ENCODE data around the gene MRPL33. TPM values are rescaled to one million over a fixed set of nuclear protein-coding genes. Genes with fewer than 3 reads are reported as not detected.

MRPL33 gene
- total and polyA plus RNA-seq, 2 of the 13 experiments (the other 11 are each of a cell fraction or from before 2014, with no cell fraction given) = 69.7 to 218 TPM

DNA sequence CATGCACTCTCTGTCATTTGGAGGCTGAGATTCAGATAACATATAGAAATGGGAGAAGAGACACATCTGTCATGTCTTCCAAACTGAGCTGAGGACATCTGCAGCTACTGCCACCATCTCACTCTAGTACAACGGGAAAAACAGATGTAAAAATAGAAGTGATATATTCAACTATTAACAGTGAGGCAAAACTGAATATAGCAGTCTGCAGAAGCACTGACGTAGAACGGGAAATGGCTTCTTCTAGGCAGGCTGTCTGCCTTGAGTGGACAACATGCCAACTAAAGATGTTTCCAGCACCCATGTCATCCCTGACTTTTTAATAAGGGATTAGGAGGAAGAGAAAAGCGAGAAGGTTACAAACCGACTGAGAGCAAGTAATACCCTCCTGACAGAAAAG lies 51.6 kb downstream of the MRPL33 start:
- Histone ChIP-seq H4K20me1 (ENCODE audit: insufficient read depth, low read length) (no peaks in the 10 kb centered on the region), H3K79me2 (ENCODE audit: insufficient read depth, low read length) (no peaks in the 10 kb centered on the region), H3K36me3 (replicated peaks in 1 of 2; ENCODE audit: control insufficient read depth in 1 of 2, insufficient read depth in 2 of 2, low read length in 2 of 2) (0 out of 5 replicates have a peak, but pooled peaks cover 0 to 3% of the 10 kb centered on the region in 2 experiments), H3K4me1 (ENCODE audit: insufficient read depth, low read length) (no peaks in the 10 kb centered on the region), H3K9me3 (ENCODE audit: low read length) (0 out of 2 replicates have a peak, but pooled peaks cover 4% of the 10 kb centered on the region), H2AFZ (ENCODE audit: low read length) (no peak overlapping the region), H3K4me3 (replicated peaks in 1 of 3; ENCODE audit: insufficient read depth in 1 of 3, low read depth in 2 of 3, low read length in 3 of 3) (no peak overlapping the region), H3K9ac (ENCODE audit: insufficient read depth, low read depth, low read length) (no peak overlapping the region), H3K4me2 (ENCODE audit: low read depth, low read length) (no peak overlapping the region), H3K27ac (ENCODE audit: extremely low read length, insufficient read depth, low read length) (no peak overlapping the region), H3K27me3 (ENCODE audit: control insufficient read depth in 1 of 2, insufficient read depth in 2 of 2, low read length in 2 of 2) (no peaks in the 10 kb centered on the region)
- CTCF ChIA-PET (ENCODE audit: low intra/inter-chr PET ratio, low total read pairs) = no interaction called here
- in situ Hi-C loops (cut with HindIII; ENCODE audit: extremely low pct_ligation_motif_present, low pct_unique_long_range_greater_than_20kb) = no loop called here
- ATAC-seq (no peak), FAIRE-seq (no peak), DNase-seq (ENCODE audit: low spot score) (no peak)
- BruUV-seq (replicated peaks) = no TSS peak
- 88% methylated on average over 5 of the region's 5 CpGs for WGBS (ENCODE audit: low lambda C conversion rate)
- intact Hi-C loops (cut with micrococcal nuclease; ENCODE audit: unreplicated experiment) = no loop called here
- no peak for TF ChIP-seq ZNF484 (CRISPR knock-in tag; IDR thresholded peaks at IDR 0.05; ENCODE audit: borderline replicate concordance, low read depth)
- TF ChIP-seq, protein P1, sequence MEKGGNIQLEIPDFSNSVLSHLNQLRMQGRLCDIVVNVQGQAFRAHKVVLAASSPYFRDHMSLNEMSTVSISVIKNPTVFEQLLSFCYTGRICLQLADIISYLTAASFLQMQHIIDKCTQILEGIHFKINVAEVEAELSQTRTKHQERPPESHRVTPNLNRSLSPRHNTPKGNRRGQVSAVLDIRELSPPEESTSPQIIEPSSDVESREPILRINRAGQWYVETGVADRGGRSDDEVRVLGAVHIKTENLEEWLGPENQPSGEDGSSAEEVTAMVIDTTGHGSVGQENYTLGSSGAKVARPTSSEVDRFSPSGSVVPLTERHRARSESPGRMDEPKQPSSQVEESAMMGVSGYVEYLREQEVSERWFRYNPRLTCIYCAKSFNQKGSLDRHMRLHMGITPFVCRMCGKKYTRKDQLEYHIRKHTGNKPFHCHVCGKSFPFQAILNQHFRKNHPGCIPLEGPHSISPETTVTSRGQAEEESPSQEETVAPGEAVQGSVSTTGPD (CRISPR knock-in tag; IDR thresholded peaks at IDR 0.05) = no peak
- TF ChIP-seq KDM2A (CRISPR knock-in tag; IDR thresholded peaks at IDR 0.05; ENCODE audit: borderline replicate concordance, low read depth) = no peak
- POLR2A ChIA-PET = no interaction called here

DNA sequence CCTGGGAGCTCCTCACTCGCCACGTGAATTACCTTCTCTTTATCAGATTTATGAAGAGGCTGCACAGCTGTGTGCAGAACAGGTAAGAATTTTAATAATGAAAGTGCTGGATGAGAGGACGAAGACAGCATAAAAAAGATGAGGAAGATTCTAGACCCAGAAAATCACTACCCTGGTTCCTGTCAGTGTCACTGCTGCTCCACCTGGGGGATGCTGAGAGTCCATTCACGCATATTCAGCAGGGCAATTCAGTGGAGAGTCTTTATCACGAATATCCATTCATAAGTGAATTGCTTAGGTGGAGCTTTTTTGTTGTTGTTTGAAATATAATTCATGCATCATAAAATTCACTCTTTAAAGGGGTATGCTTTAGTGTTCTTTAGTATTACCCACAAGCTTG lies 52.0 kb downstream of the MRPL33 start:
- in situ Hi-C loops (cut with HindIII; ENCODE audit: extremely low pct_ligation_motif_present, low pct_unique_long_range_greater_than_20kb) = no loop called here
- no peak for FAIRE-seq

More for the DNA sequence above, 52.0 kb downstream of the MRPL33 start:
- intact Hi-C loops (cut with micrococcal nuclease; ENCODE audit: unreplicated experiment) = no loop called here
- BruUV-seq (replicated peaks) = no TSS peak
- no peak for TF ChIP-seq ZNF3 (CRISPR knock-in tag; IDR thresholded peaks at IDR 0.05)
- peak; percentile 16; the same call in 1 of the 2 replicates for TF ChIP-seq STAG1 (CRISPR knock-in tag; IDR thresholded peaks at IDR 0.05)
- ChIA-PET CTCF (ENCODE audit: low intra/inter-chr PET ratio, low total read pairs) (no interaction called here), POLR2A (no interaction called here)
- Histone ChIP-seq H3K27me3 (ENCODE audit: control insufficient read depth in 1 of 2, insufficient read depth in 2 of 2, low read length in 2 of 2) (no peaks in the 10 kb centered on the region), H3K27ac (ENCODE audit: extremely low read length, insufficient read depth, low read length) (no peak overlapping the region), H3K4me2 (ENCODE audit: low read depth, low read length) (no peak overlapping the region), H2AFZ (ENCODE audit: low read length) (no peak overlapping the region), H3K4me3 (replicated peaks in 1 of 3; ENCODE audit: insufficient read depth in 1 of 3, low read depth in 2 of 3, low read length in 3 of 3) (no peak overlapping the region), H3K9ac (ENCODE audit: insufficient read depth, low read depth, low read length) (no peak overlapping the region), H3K4me1 (ENCODE audit: insufficient read depth, low read length) (no peaks in the 10 kb centered on the region), H3K9me3 (ENCODE audit: low read length) (0 out of 2 replicates have a peak, but pooled peaks cover 4% of the 10 kb centered on the region), H3K36me3 (replicated peaks in 1 of 2; ENCODE audit: control insufficient read depth in 1 of 2, insufficient read depth in 2 of 2, low read length in 2 of 2) (0 out of 5 replicates have a peak, but pooled peaks cover 0 to 3% of the 10 kb centered on the region in 2 experiments), H3K79me2 (ENCODE audit: insufficient read depth, low read length) (no peaks in the 10 kb centered on the region), H4K20me1 (ENCODE audit: insufficient read depth, low read length) (no peaks in the 10 kb centered on the region)
- no peak for ATAC-seq
- WGBS (ENCODE audit: low lambda C conversion rate) = 90% methylated on average over 5 of the region's 5 CpGs
- no peak for DNase-seq (ENCODE audit: low spot score)
